Frontal cortex (tissue), 4 donors: ENCODE measurements around the gene DTNB. TPM values are rescaled to one million over a fixed set of nuclear protein-coding genes. Genes with fewer than 3 reads are reported as not detected.
A peak's percentile ranks its signal among the peaks of the same experiment; 100 is the strongest.

Experiments used
- DNase-seq, 2 donors: peaks; one replicate each; pipeline ENCODE4 v3.0.0; 2012; ENCODE audit warnings: low spot score in 2 of 2
- FAIRE-seq: peaks from 2 replicates; lab custom pipeline; 2012; peaks lifted over from hg19 to GRCh38; lab: Jason Lieb, UNC
- total RNA-seq: library from RNA; depleted of rRNA; stranded (reverse); fragments of >200 nt; gene quantifications from one replicate; pipeline ENCODE4 v1.2.3, GENCODE V29; 2014
- donor health status: control.
- donor health status: control.
- donor health status: control.

The DTNB gene
- total RNA-seq, 1 donor from 2014 or later = 18.3 TPM

- FAIRE-seq = no peak
- DNase-seq = no peak
Measured at GRCh38 chr2:25596516-25597244, 76.7 kb downstream of the DTNB start.

- FAIRE-seq (no peak), DNase-seq (no peak)
Measured at GRCh38 chr2:25595393-25595792, 78.0 kb downstream of the DTNB start.

- DNase-seq = no peak
- FAIRE-seq = no peak
Measured at GRCh38 chr2:25594991-25595390, 78.4 kb downstream of the DTNB start.

GRCh38 chr2:25592766-25593292 lies 80.5 kb downstream of the DTNB start:
- DNase-seq (no peak), FAIRE-seq (no peak)

GRCh38 chr2:25590921-25591505 lies 82.4 kb downstream of the DTNB start:
- no peak for FAIRE-seq
- DNase-seq = no peak

GRCh38 chr2:25589676-25590205 lies 83.6 kb downstream of the DTNB start:
- DNase-seq (no peak), FAIRE-seq (no peak)

GRCh38 chr2:25588576-25588975 lies 84.8 kb downstream of the DTNB start:
- DNase-seq (no peak), FAIRE-seq (no peak)

- FAIRE-seq (no peak), DNase-seq (no peak)
Measured at GRCh38 chr2:25587361-25587760, 86.0 kb downstream of the DTNB start.

- no peak for DNase-seq
- FAIRE-seq = no peak
Measured at GRCh38 chr2:25586726-25587144, 86.6 kb downstream of the DTNB start.

- FAIRE-seq (no peak), DNase-seq (no peak)
Measured at GRCh38 chr2:25585189-25585588, 88.2 kb downstream of the DTNB start.

- DNase-seq = no peak
- no peak for FAIRE-seq
Measured at GRCh38 chr2:25582077-25582830, 91.1 kb downstream of the DTNB start.

GRCh38 chr2:25576596-25576995 lies 96.8 kb downstream of the DTNB start:
- no peak for DNase-seq
- no peak for FAIRE-seq

GRCh38 chr2:25572638-25573037 lies 100.7 kb downstream of the DTNB start:
- FAIRE-seq (no peak), DNase-seq (no peak)

GRCh38 chr2:25570161-25570845 lies 103.1 kb downstream of the DTNB start:
- FAIRE-seq = no peak
- DNase-seq = no peak

- no peak for FAIRE-seq
- DNase-seq = peak in 1 of 2 donors; percentile 48
Measured at GRCh38 chr2:25567406-25567805, 106.0 kb downstream of the DTNB start.

GRCh38 chr2:25566694-25567093 lies 106.7 kb downstream of the DTNB start:
- no peak for DNase-seq

GRCh38 chr2:25566094-25566493 lies 107.3 kb downstream of the DTNB start:
- DNase-seq (no peak), FAIRE-seq (no peak)

More at GRCh38 chr2:25566694-25567093, 106.7 kb downstream of the DTNB start:
- FAIRE-seq = no peak

GRCh38 chr2:25561136-25561850 lies 112.1 kb downstream of the DTNB start:
- no peak for FAIRE-seq

GRCh38 chr2:25559148-25559547 lies 114.2 kb downstream of the DTNB start:
- FAIRE-seq (no peak), DNase-seq (no peak)

More at GRCh38 chr2:25561136-25561850, 112.1 kb downstream of the DTNB start:
- no peak for DNase-seq
